ENCODE measurements around the gene EHD2.
"Not testable (repeated sequence)": the region's sequence is repeated elsewhere in the genome, so short reads cannot be mapped to it uniquely, and the experiment has no call there.

Gene EHD2

GRCh38 chr19:47762615-47763308, 49.5 kb downstream of the EHD2 start:
- no peaks in the 10 kb centered on the region for H3K27me3 ChIP-seq (ENCODE audit: control insufficient read depth, insufficient read depth, low read length)
- H3K9me3 ChIP-seq (ENCODE audit: control insufficient read depth, insufficient read depth, low read depth, low read length), result no peaks in the 10 kb centered on the region
- peaks cover 6% of the 10 kb centered on the region for H3K4me1 ChIP-seq (ENCODE audit: control insufficient read depth, insufficient read depth, low read length)
- no peak overlapping the region for H3K4me3 ChIP-seq (ENCODE audit: low read depth, low read length)
- H3K27ac ChIP-seq (ENCODE audit: low read depth, low read length), result no peak overlapping the region
- no peak overlapping the region for H3K9ac ChIP-seq (ENCODE audit: low read length)
- H3K36me3 ChIP-seq (ENCODE audit: control insufficient read depth, insufficient read depth, low read length), result peaks cover 16% of the 10 kb centered on the region

GRCh38 chr19:47764705-47765104, 51.5 kb downstream of the EHD2 start:
- H3K36me3 ChIP-seq (ENCODE audit: control insufficient read depth, insufficient read depth, low read length); H3K27me3 ChIP-seq (ENCODE audit: control insufficient read depth, insufficient read depth, low read length); H3K9ac ChIP-seq (ENCODE audit: low read length); H3K4me3 ChIP-seq (ENCODE audit: low read depth, low read length); H3K27ac ChIP-seq (ENCODE audit: low read depth, low read length); H3K4me1 ChIP-seq (ENCODE audit: control insufficient read depth, insufficient read depth, low read length); H3K9me3 ChIP-seq (ENCODE audit: control insufficient read depth, insufficient read depth, low read depth, low read length): not testable (repeated sequence)

GRCh38 chr19:47765523-47766358, 52.5 kb downstream of the EHD2 start:
- Histone ChIP-seq H3K9ac (ENCODE audit: low read length) (no peak overlapping the region), H3K27me3 (ENCODE audit: control insufficient read depth, insufficient read depth, low read length) (no peaks in the 10 kb centered on the region), H3K4me1 (ENCODE audit: control insufficient read depth, insufficient read depth, low read length) (peaks cover 11% of the 10 kb centered on the region), H3K27ac (ENCODE audit: low read depth, low read length) (no peak overlapping the region), H3K4me3 (ENCODE audit: low read depth, low read length) (no peak overlapping the region), H3K9me3 (ENCODE audit: control insufficient read depth, insufficient read depth, low read depth, low read length) (no peaks in the 10 kb centered on the region), H3K36me3 (ENCODE audit: control insufficient read depth, insufficient read depth, low read length) (no peaks in the 10 kb centered on the region)

GRCh38 chr19:47766359-47766620, 53.1 kb downstream of the EHD2 start:
- H3K27ac ChIP-seq (ENCODE audit: low read depth, low read length), result no peak overlapping the region
- no peak overlapping the region for H3K9ac ChIP-seq (ENCODE audit: low read length)
- no peaks in the 10 kb centered on the region for H3K27me3 ChIP-seq (ENCODE audit: control insufficient read depth, insufficient read depth, low read length)
- H3K4me1 ChIP-seq (ENCODE audit: control insufficient read depth, insufficient read depth, low read length), result peaks cover 11% of the 10 kb centered on the region
- no peaks in the 10 kb centered on the region for H3K9me3 ChIP-seq (ENCODE audit: control insufficient read depth, insufficient read depth, low read depth, low read length)
- no peak overlapping the region for H3K4me3 ChIP-seq (ENCODE audit: low read depth, low read length)
- H3K36me3 ChIP-seq (ENCODE audit: control insufficient read depth, insufficient read depth, low read length), result no peaks in the 10 kb centered on the region

- no peaks in the 10 kb centered on the region for H3K36me3 ChIP-seq (ENCODE audit: control insufficient read depth, insufficient read depth, low read length)
- no peaks in the 10 kb centered on the region for H3K9me3 ChIP-seq (ENCODE audit: control insufficient read depth, insufficient read depth, low read depth, low read length)
- H3K9ac ChIP-seq (ENCODE audit: low read length), result no peak overlapping the region
- no peak overlapping the region for H3K27ac ChIP-seq (ENCODE audit: low read depth, low read length)
- no peak overlapping the region for H3K4me3 ChIP-seq (ENCODE audit: low read depth, low read length)
- H3K4me1 ChIP-seq (ENCODE audit: control insufficient read depth, insufficient read depth, low read length), result peaks cover 11% of the 10 kb centered on the region
- H3K27me3 ChIP-seq (ENCODE audit: control insufficient read depth, insufficient read depth, low read length), result no peaks in the 10 kb centered on the region
Measured at GRCh38 chr19:47766670-47767069, 53.4 kb downstream of the EHD2 start.

- H3K4me3 ChIP-seq (ENCODE audit: low read depth, low read length), result no peak overlapping the region
- H3K36me3 ChIP-seq (ENCODE audit: control insufficient read depth, insufficient read depth, low read length), result no peaks in the 10 kb centered on the region
- no peaks in the 10 kb centered on the region for H3K9me3 ChIP-seq (ENCODE audit: control insufficient read depth, insufficient read depth, low read depth, low read length)
- no peak overlapping the region for H3K9ac ChIP-seq (ENCODE audit: low read length)
- H3K27ac ChIP-seq (ENCODE audit: low read depth, low read length), result no peak overlapping the region
- H3K27me3 ChIP-seq (ENCODE audit: control insufficient read depth, insufficient read depth, low read length), result no peaks in the 10 kb centered on the region
- H3K4me1 ChIP-seq (ENCODE audit: control insufficient read depth, insufficient read depth, low read length), result peaks cover 11% of the 10 kb centered on the region
Measured at GRCh38 chr19:47767349-47767748, 54.1 kb downstream of the EHD2 start.

- Histone ChIP-seq H3K4me1 (ENCODE audit: control insufficient read depth, insufficient read depth, low read length) (peaks cover 11% of the 10 kb centered on the region), H3K27ac (ENCODE audit: low read depth, low read length) (no peak overlapping the region), H3K9me3 (ENCODE audit: control insufficient read depth, insufficient read depth, low read depth, low read length) (no peaks in the 10 kb centered on the region), H3K4me3 (ENCODE audit: low read depth, low read length) (no peak overlapping the region), H3K36me3 (ENCODE audit: control insufficient read depth, insufficient read depth, low read length) (no peaks in the 10 kb centered on the region), H3K27me3 (ENCODE audit: control insufficient read depth, insufficient read depth, low read length) (no peaks in the 10 kb centered on the region), H3K9ac (ENCODE audit: low read length) (no peak overlapping the region)
Measured at GRCh38 chr19:47768604-47769003, 55.4 kb downstream of the EHD2 start.

- Histone ChIP-seq H3K9me3 (ENCODE audit: control insufficient read depth, insufficient read depth, low read depth, low read length) (no peaks in the 10 kb centered on the region), H3K4me1 (ENCODE audit: control insufficient read depth, insufficient read depth, low read length) (peaks cover 16% of the 10 kb centered on the region), H3K36me3 (ENCODE audit: control insufficient read depth, insufficient read depth, low read length) (no peaks in the 10 kb centered on the region), H3K9ac (ENCODE audit: low read length) (no peak overlapping the region), H3K27ac (ENCODE audit: low read depth, low read length) (no peak overlapping the region), H3K4me3 (ENCODE audit: low read depth, low read length) (no peak overlapping the region), H3K27me3 (ENCODE audit: control insufficient read depth, insufficient read depth, low read length) (no peaks in the 10 kb centered on the region)
Measured at GRCh38 chr19:47769534-47769933, 56.3 kb downstream of the EHD2 start.

GRCh38 chr19:47771291-47771690, 58.1 kb downstream of the EHD2 start:
- H3K4me1 ChIP-seq (ENCODE audit: control insufficient read depth, insufficient read depth, low read length); H3K27me3 ChIP-seq (ENCODE audit: control insufficient read depth, insufficient read depth, low read length); H3K9me3 ChIP-seq (ENCODE audit: control insufficient read depth, insufficient read depth, low read depth, low read length); H3K4me3 ChIP-seq (ENCODE audit: low read depth, low read length); H3K36me3 ChIP-seq (ENCODE audit: control insufficient read depth, insufficient read depth, low read length); H3K27ac ChIP-seq (ENCODE audit: low read depth, low read length); H3K9ac ChIP-seq (ENCODE audit: low read length): not testable (repeated sequence)

- Histone ChIP-seq H3K9ac (ENCODE audit: low read length) (no peak overlapping the region), H3K27me3 (ENCODE audit: control insufficient read depth, insufficient read depth, low read length) (no peaks in the 10 kb centered on the region), H3K36me3 (ENCODE audit: control insufficient read depth, insufficient read depth, low read length) (peaks cover 15% of the 10 kb centered on the region), H3K4me1 (ENCODE audit: control insufficient read depth, insufficient read depth, low read length) (peaks cover 20% of the 10 kb centered on the region), H3K4me3 (ENCODE audit: low read depth, low read length) (no peak overlapping the region), H3K9me3 (ENCODE audit: control insufficient read depth, insufficient read depth, low read depth, low read length) (no peaks in the 10 kb centered on the region), H3K27ac (ENCODE audit: low read depth, low read length) (no peak overlapping the region)
Measured at GRCh38 chr19:47776568-47776967, 63.3 kb downstream of the EHD2 start.

- peaks cover 20% of the 10 kb centered on the region for H3K4me1 ChIP-seq (ENCODE audit: control insufficient read depth, insufficient read depth, low read length)
- peak overlapping the region; percentile 100 for H3K27ac ChIP-seq (ENCODE audit: low read depth, low read length)
- not testable (repeated sequence) for H3K9me3 ChIP-seq (ENCODE audit: control insufficient read depth, insufficient read depth, low read depth, low read length); H3K27me3 ChIP-seq (ENCODE audit: control insufficient read depth, insufficient read depth, low read length)
- H3K9ac ChIP-seq (ENCODE audit: low read length), result peak overlapping the region; percentile 99
- peak overlapping the region; percentile 86 for H3K4me3 ChIP-seq (ENCODE audit: low read depth, low read length)
- H3K36me3 ChIP-seq (ENCODE audit: control insufficient read depth, insufficient read depth, low read length), result peaks cover 24% of the 10 kb centered on the region
Measured at GRCh38 chr19:47777245-47778048, 64.2 kb downstream of the EHD2 start.

Measured in HUES6 (cell line).